ENCODE results near the gene ZC3HAV1L.
"Not testable (repeated sequence)": the region's sequence is repeated elsewhere in the genome, so short reads cannot be mapped to it uniquely, and the experiment has no call there.

The ZC3HAV1L gene

DNA sequence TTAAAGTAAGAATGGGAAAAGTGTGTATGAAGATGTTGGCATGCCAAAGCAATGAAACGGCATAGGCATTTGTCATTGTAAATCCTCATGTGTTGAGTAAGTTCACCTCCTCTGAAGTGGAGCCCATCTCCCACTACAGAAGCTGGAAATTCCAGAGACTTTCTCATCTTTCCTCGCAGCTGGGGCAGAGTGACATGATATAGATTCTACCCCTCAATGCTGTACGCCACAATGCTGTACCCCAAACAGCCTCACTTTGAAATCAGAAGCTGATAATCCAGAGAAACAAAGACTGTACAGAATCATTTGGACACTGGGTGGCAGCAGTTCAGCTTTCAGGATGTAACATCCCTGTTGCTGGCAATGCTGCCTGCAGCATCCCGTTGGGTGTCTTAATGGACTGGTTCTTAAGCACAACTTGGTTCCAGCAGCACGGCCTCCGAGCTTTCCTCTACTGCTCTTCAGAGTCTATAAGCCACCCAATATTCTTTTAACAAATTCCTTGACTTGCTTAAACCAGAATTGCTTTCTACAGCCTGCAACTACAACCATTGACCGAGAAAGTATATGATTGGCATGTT lies 18.8 kb downstream of the ZC3HAV1L start:
- DNase-seq (ENCODE audit: low read depth): peak; percentile 33

DNA sequence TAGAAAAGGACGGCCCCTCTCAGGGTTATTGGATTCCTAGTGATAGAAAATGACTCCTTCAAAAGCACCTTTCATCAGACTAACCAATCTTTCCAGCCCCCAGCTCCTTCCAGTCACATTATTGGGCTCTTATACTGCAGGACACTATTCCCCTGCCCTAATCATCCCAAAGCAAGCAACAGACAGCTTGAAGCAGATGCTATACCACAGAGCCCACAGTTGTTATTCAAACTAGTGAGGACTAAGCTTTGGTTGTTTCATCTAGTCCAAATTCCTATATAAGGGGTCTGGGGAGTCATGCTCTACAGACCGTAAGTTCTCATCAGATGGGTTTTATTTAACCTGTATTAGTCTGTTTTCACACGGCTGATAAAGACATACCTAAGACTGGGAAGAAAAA lies 24.5 kb downstream of the ZC3HAV1L start:
- DNase-seq (ENCODE audit: low read depth): no peak

DNA sequence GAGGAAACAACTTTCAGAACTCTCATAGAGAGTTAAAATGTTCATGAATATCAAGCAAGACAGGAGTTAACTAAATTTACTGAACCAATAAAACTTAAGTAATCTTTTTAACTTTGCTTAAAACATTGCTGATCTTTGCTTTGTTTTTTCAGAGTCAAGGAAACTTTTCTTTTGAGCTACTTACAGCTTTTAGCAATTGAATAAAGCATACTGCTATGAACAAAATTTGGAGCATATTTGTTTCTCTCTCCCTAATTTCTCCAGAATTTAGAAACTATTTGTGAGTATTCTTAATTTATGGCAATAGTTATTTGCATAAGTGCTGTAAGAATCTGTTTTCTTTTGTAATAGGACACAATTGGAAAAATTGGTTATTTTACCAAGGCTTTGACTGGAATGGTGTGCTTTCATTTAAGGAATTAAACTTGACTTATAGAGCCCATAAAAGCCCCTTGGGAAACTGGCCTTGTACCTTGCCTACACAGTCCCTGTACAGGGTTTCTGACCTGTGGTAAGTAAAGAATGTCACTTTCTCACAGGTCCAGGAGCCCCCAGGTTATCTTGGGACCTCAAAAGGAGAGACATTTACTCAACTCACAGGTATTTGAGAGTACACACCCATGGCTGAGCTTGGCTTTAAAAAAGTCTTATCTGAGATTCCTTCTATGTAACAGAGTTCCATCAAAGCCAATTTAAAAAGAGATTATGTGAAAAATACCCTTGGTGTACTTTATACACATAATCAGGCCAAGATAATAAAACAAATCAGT lies 31.3 kb downstream of the ZC3HAV1L start:
- DNase-seq (ENCODE audit: low read depth): no peak

DNA sequence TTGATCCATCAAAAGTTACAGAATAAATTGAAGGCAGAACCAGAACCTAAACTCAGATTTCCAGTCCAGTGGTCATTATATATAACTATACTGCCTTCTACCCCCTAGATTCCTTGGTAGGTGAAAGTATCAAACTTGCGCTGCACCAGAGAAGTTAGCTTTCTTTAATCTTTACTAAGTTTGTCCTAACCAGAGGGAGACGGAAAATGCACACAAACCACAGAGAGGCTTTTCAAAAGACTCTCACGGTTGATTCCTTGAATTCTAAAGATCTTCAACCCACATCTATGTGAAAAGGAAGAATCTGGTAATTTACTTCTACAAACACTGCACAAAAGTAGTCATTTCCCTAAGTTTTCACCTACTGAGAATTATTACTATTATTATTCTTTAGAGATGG lies 36.4 kb downstream of the ZC3HAV1L start:
- DNase-seq (ENCODE audit: low read depth): no peak

DNA sequence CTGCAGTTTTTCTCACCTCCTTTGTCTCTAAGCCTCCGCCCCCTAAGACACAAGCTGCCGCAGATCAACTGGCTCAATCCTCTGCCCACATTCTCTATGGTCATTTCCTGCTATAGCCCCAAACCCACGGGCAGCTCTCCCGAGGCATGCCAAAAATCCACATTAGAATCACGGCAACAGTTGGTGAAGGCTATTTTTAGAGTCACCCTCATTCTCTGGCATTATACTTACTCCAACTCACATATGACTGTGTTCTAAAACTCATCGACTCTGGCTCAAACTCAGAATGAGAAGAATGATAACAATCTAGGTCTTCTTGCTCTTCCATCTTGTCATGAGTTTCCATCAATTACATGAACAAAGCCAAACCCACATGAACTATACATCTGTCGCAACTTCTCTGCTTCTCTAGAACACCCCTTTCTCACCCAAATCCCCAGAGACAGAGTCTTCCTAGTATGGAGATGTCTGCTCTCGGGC lies 43.8 kb downstream of the ZC3HAV1L start:
- no peak for DNase-seq (ENCODE audit: low read depth)

DNA sequence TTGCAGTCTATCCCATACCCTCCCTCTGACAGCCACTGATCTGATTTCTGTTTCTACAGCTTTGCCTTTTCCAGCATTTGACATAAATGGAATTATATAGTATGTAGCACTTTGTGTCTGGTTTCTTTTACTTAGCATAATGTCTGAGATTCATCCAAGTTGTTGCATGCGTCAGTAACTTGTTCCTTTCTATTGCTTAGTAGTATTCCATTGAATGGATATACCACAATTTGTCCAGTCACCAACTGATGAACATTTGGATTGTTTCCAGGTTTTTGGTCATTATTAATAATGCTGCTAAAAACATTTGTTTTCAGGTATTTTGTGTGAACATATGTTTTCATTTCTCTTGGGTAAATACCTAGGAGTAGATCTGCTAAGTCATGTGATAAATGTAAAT lies 48.2 kb downstream of the ZC3HAV1L start:
- no peak for DNase-seq (ENCODE audit: low read depth)

DNA sequence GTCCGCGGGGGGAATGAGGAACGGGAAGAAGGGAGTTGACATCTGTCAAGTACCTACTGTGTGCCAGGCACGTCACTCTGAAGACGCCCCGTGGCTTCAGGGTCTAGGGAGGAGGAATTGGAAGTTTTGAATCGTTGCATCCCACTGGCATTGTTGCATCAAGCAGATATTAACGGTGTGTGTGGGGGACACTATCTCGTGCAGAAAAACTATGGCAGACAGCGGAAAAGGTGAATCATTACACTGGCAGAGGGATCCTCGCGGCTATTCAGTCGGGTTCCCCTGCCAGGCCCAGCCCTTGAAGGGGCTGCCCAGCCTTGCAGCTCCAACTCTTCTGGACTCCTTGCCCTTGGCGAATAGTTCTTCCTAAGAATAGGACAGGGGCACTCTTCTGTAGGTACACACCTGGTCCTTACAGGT lies 53.6 kb downstream of the ZC3HAV1L start:
- DNase-seq (ENCODE audit: low read depth): no peak

DNA sequence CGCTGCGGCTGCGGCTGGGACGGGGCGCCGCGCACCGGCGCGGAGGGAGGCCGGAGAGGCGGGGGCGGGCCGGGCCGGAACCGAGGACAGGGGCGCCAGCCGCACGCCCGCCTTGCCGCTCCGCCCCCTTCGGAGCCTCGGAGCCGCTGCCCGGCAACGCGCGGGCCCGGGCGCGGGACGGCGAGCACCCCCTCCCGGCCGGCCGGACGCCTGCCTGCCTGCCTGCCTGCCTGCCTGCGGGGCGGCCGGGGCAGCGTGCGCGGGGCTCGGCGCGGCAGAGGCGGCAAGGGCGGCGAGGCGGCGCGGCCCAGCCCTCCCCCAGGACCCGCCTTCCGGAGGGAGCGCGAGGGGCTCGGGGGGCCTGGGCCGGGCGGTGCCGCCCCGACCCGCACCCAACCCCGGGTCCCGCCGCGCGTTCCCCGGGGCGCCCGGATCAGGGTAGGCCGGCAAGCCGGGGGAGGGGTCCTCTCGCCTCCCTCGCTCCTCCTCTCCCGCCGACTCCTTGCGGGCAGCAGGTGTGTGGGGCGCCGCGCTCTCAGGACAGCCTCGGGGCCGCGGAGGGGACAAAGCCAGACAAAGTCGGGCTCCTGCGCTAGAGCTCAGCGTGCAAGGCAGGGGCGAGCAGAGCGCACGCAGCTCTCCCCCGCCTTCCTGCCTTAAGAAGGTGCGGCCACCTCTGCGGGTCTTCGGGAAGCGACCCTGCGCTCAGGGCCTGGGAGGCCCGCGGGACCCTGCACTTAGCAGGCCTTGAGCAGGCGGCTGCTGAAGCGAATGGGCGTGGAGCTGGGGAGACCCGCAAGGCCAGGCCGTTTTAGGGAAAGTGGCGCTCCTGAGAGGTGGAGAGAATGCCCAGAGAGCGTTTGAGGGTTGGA lies 54.3 kb downstream of the ZC3HAV1L start, which contains the start of gene KIAA1549:
KIAA1549 (minus strand) TSS at position 58 of the 872 bp plus-strand sequence. CDS start 120 bp downstream, outside the sequence.
- DNase-seq (ENCODE audit: low read depth): peak; percentile 27

DNA sequence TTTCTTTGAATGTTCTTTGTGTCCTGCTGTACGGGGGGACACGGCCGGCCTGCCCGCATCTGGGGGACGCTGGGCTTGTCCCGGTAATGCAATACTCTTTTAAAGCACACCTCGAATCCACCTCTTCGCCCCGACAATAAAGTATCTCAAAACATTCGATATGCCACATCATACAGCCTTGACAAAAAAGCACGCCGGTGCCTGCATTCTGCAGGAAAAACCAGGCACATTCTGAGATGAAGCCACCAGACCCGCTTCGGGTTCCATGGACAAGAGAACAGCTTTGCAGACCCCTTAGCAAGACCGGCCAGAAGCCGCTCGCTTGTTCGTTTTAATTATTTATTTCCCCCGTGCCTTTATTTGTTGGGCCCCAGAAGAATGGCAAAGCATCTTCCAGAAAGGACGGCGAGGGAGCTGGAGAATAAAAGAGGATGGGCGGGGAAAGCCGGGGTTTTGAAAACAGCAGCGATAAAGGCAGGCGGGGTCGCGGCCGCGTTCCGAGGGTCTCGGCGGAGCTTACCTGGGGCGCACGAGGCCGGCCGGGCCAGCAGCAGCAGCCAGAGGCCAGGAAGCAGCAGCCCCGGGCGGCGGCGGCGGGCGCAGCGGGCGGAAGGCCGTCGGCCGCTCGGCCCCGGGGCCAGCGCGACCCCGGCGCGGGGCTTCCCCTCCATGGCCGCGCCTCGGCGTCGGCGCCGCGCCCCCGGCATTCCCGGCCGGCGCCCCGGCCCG lies 55.1 kb downstream of the ZC3HAV1L start:
- DNase-seq (ENCODE audit: low read depth): no peak

DNA sequence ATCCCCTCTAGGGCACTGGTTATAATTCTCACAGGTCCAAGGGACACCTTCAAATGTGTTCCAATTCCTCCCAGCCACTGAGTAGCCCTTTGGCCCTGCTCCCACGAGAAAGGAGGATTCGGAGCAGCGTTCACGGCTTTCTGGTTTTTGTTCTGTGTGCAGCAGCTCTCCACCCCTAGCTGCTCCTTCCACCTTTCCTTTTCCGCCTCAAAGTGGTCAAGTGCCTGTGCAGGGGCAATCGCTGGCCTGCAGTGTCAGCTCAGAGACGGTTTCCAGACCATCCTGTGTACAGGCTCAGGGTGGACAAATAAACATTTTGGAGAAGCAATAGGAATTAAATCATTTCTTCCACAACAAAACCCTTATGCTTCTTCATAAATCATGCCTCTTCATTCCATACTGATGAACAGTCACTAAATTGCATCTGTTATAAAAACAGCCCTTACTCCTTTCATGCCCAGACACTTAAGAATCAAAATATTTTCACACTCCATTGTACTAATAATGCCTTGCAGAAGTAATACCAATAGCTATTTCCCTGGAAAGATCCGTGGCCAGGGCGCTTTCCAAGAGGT lies 55.8 kb downstream of the ZC3HAV1L start:
- DNase-seq (ENCODE audit: low read depth): no peak

DNA sequence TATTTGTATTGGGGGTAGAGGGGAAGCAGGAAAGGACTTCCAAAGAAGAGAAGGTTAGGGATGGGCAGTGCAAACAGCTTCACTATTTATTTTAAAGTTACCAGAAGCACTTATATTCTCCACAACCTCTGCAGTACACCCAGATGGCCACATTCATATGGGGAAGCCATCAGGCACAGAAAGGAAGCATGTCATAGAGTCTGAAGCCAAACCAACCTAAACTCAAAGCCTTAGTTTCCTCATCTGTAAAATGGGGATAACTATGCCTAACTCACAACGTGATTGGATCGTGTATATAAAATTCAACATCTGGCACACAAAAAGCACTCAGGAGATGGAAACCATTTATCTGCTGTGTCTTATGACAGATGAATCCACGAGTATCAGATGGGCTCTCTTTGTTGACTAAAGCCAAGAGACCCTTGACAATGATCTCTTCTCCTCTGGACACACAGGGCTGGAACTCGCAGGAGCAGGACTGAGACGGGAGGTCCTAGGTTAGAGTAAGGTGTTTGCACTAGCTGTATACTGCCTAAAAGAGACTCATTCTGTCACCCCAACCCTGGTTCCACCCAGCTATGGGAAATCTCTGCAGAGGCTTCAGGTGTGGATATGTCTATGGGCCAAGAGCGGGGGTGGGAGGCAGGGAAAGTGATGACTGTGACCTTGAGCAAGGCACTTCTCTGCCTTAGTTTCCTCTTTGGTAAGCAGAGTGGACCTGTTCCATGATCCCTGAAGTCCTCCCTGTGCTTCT lies 56.4 kb downstream of the ZC3HAV1L start:
- no peak for DNase-seq (ENCODE audit: low read depth)

DNA sequence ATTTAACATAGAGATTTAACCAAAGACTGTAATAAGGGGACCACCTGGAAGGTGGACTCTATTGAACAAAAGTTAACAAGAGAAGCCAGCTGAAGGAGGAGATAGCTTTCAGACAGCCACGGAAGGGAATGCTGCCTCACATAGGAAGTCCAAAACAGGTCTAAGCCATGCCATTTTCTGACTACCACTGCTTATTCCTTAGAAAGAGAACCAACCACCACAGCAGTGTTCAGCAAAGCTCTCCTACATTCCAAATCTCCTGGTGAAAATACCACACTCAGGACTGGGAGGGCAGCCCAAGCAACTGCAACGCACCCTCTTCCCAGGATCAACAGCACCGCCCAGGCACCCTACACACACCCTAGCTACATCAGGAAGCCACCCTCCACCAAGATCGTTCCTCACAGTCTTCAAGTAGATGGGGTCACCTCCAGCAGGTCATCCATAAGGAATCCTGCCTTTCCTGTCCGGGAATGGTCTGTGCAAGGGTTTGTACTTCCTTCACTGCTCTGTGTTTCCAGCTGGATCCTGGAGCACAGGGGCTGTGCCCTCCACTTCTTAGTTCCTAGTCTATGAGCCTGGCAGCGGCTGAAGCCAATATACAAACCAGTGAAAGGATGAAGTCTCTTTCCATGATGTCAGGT lies 57.2 kb downstream of the ZC3HAV1L start:
- no peak for DNase-seq (ENCODE audit: low read depth)

DNA sequence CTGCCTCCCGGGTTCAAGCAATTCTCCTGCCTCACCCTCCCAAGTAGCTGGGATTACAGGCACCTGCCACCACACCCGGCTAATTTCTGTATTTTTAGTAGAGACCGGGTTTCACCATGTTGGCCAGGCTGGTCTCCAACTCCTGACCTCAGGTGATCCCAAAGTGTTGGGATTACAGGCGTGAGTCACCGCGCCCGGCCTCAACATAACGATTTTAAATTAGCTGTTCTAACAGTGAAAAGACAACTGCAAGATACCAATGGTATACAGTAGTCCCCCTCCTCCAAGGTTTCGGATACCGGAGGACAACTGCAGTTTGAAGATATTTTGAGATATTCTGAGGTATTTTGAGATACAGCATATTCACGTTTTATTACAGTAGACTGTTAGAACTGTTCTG lies 59.7 kb downstream of the ZC3HAV1L start:
- DNase-seq (ENCODE audit: low read depth): not testable (repeated sequence)

Measured in activated T-helper 9 cell treated with anti-CD3 and anti-CD28 coated beads, Interleukin-2, amount 50 U/mL, for 16 hours (primary cell).